Thyroid gland (tissue), 4 donors: ENCODE results near the gene TXNL4A.

Experiments
- CTCF ChIP-seq, 6 experiments: fragments of 200-600 bp in 3 of 6; fragments of 450-650 bp in 3 of 6; sonication (generic) in 3 of 6; IDR thresholded peaks; one replicate each; pipeline ENCODE4 v1.5.1; 2016 to 2019; ENCODE audit warnings: antibody characterized with exemption in 6 of 6, mild to moderate bottlenecking in 2 of 6, inconsistent platforms in 1 of 6, moderate library complexity in 1 of 6
- POLR2A ChIP-seq, 2 donors: fragments of 450-650 bp; IDR thresholded peaks; one replicate each; pipeline ENCODE4 v1.6.1; 2017; ENCODE audit warnings: antibody characterized with exemption in 2 of 2, mild to moderate bottlenecking in 2 of 2, moderate library complexity in 1 of 2

- TF ChIP-seq CTCF (IDR thresholded peaks at IDR 0.05): no peak
- no peak for TF ChIP-seq POLR2A (IDR thresholded peaks at IDR 0.05)
These were observed 34.2 kb upstream of the TXNL4A start for GRCh38 chr18:80022613-80023012.
